PC-9 (cell line): ENCODE data around the gene S100PBP.

Source experiments
- CTCF ChIP-seq: fragments of 200-600 bp; sonication (generic); conservative IDR thresholded peaks from 2 replicates; pipeline ENCODE4 v1.6.1; 2017; ENCODE audit warnings: mixed run types, antibody characterized with exemption, mild to moderate bottlenecking, moderate library complexity
- EZH2 ChIP-seq: fragments of 200-600 bp; sonication (generic); IDR thresholded peaks from 2 replicates; pipeline ENCODE4 v1.8.0; 2017; ENCODE audit warnings: antibody characterized with exemption, low read depth

- TF ChIP-seq CTCF (peak; percentile 46), EZH2 (no peak)
Measured at GRCh38 chr1:32786856-32787255, 30.6 kb upstream of the S100PBP start.
